Measurements from ENCODE around the gene THSD7B. TPM values are rescaled to one million over a fixed set of nuclear protein-coding genes. Genes with fewer than 3 reads are reported as not detected.

THSD7B gene
- total RNA-seq, 1 donor, result under 0.01 TPM

- no peaks in the 10 kb centered on the region for H3K79me2 ChIP-seq (ENCODE audit: insufficient read depth, low read length)
- H3K4me3 ChIP-seq (ENCODE audit: insufficient read depth, low read length), result no peak overlapping the region
- H3K27ac ChIP-seq (ENCODE audit: low read depth, low read length), result no peak overlapping the region
- H3K27me3 ChIP-seq (ENCODE audit: insufficient read depth, low read length), result no peaks in the 10 kb centered on the region
- no peak overlapping the region for H3K4me2 ChIP-seq (ENCODE audit: insufficient read depth, low read length)
- no peaks in the 10 kb centered on the region for H3K4me1 ChIP-seq (ENCODE audit: insufficient read depth, low read length)
- H4K20me1 ChIP-seq (ENCODE audit: insufficient read depth, low read length), result no peaks in the 10 kb centered on the region
- H3K36me3 ChIP-seq (ENCODE audit: insufficient read depth, low read length), result no peaks in the 10 kb centered on the region
- H3K9me3 ChIP-seq (ENCODE audit: low read depth, low read length), result no peaks in the 10 kb centered on the region
- no peak overlapping the region for H2AFZ ChIP-seq (ENCODE audit: low read length)
- TF ChIP-seq CTCF (IDR thresholded peaks at IDR 0.05; ENCODE audit: extremely low read depth, low read depth, low read length), result no peak
- DNase-seq (ENCODE audit: insufficient read length, low spot score, missing footprints), result no peak
Measured at GRCh38 chr2:137535897-137536296, 770.6 kb downstream of the THSD7B start.

GRCh38 chr2:137539336-137539735, 774.0 kb downstream of the THSD7B start:
- no peak for DNase-seq (ENCODE audit: insufficient read length, low spot score, missing footprints)
- Histone ChIP-seq H3K27me3 (ENCODE audit: insufficient read depth, low read length) (no peaks in the 10 kb centered on the region), H3K36me3 (ENCODE audit: insufficient read depth, low read length) (no peaks in the 10 kb centered on the region), H3K4me3 (ENCODE audit: insufficient read depth, low read length) (no peak overlapping the region), H3K79me2 (ENCODE audit: insufficient read depth, low read length) (no peaks in the 10 kb centered on the region), H3K9me3 (ENCODE audit: low read depth, low read length) (no peaks in the 10 kb centered on the region), H3K4me1 (ENCODE audit: insufficient read depth, low read length) (no peaks in the 10 kb centered on the region), H3K4me2 (ENCODE audit: insufficient read depth, low read length) (no peak overlapping the region), H3K27ac (ENCODE audit: low read depth, low read length) (no peak overlapping the region), H2AFZ (ENCODE audit: low read length) (no peak overlapping the region), H4K20me1 (ENCODE audit: insufficient read depth, low read length) (no peaks in the 10 kb centered on the region)
- TF ChIP-seq CTCF (IDR thresholded peaks at IDR 0.05; ENCODE audit: extremely low read depth, low read depth, low read length), result no peak

- H3K27me3 ChIP-seq (ENCODE audit: insufficient read depth, low read length), result no peaks in the 10 kb centered on the region
- H3K4me2 ChIP-seq (ENCODE audit: insufficient read depth, low read length), result no peak overlapping the region
- no peaks in the 10 kb centered on the region for H4K20me1 ChIP-seq (ENCODE audit: insufficient read depth, low read length)
- H3K4me1 ChIP-seq (ENCODE audit: insufficient read depth, low read length), result no peaks in the 10 kb centered on the region
- H3K4me3 ChIP-seq (ENCODE audit: insufficient read depth, low read length), result no peak overlapping the region
- DNase-seq (ENCODE audit: insufficient read length, low spot score, missing footprints), result no peak
- no peak overlapping the region for H2AFZ ChIP-seq (ENCODE audit: low read length)
- peaks cover 2% of the 10 kb centered on the region for H3K9me3 ChIP-seq (ENCODE audit: low read depth, low read length)
- no peaks in the 10 kb centered on the region for H3K36me3 ChIP-seq (ENCODE audit: insufficient read depth, low read length)
- no peak for TF ChIP-seq CTCF (IDR thresholded peaks at IDR 0.05; ENCODE audit: extremely low read depth, low read depth, low read length)
- H3K27ac ChIP-seq (ENCODE audit: low read depth, low read length), result no peak overlapping the region
- H3K79me2 ChIP-seq (ENCODE audit: insufficient read depth, low read length), result no peaks in the 10 kb centered on the region
Measured at GRCh38 chr2:137547842-137548241, 782.5 kb downstream of the THSD7B start.

- Histone ChIP-seq H3K9me3 (ENCODE audit: low read depth, low read length) (peaks cover 2% of the 10 kb centered on the region), H3K27me3 (ENCODE audit: insufficient read depth, low read length) (no peaks in the 10 kb centered on the region), H3K4me1 (ENCODE audit: insufficient read depth, low read length) (no peaks in the 10 kb centered on the region), H3K4me2 (ENCODE audit: insufficient read depth, low read length) (no peak overlapping the region), H3K79me2 (ENCODE audit: insufficient read depth, low read length) (no peaks in the 10 kb centered on the region), H3K4me3 (ENCODE audit: insufficient read depth, low read length) (no peak overlapping the region), H3K27ac (ENCODE audit: low read depth, low read length) (no peak overlapping the region), H2AFZ (ENCODE audit: low read length) (no peak overlapping the region), H3K36me3 (ENCODE audit: insufficient read depth, low read length) (no peaks in the 10 kb centered on the region), H4K20me1 (ENCODE audit: insufficient read depth, low read length) (no peaks in the 10 kb centered on the region)
- TF ChIP-seq CTCF (IDR thresholded peaks at IDR 0.05; ENCODE audit: extremely low read depth, low read depth, low read length), result no peak
- DNase-seq (ENCODE audit: insufficient read length, low spot score, missing footprints), result no peak
Measured at GRCh38 chr2:137566387-137566786, 801.0 kb downstream of the THSD7B start.

All from osteoblast (primary cell).